Uterus (tissue), 2 donors: ENCODE data around the gene LIN54.
"Not testable (repeated sequence)": the region's sequence is repeated elsewhere in the genome, so short reads cannot be mapped to it uniquely, and the experiment has no call there.

Experiments
- CTCF ChIP-seq, 4 experiments: fragments of 200-600 bp in 2 of 4; fragments of 450-650 bp in 2 of 4; sonication (generic) in 2 of 4; IDR thresholded peaks; one replicate each; pipeline ENCODE4 v1.5.1; 2016 to 2019; ENCODE audit warnings: antibody characterized with exemption in 4 of 4, mild to moderate bottlenecking in 2 of 4, moderate library complexity in 1 of 4
- POLR2A ChIP-seq, 2 donors: fragments of 450-650 bp; IDR thresholded peaks; one replicate each; pipeline ENCODE4 v1.6.1; 2016; ENCODE audit warnings: antibody characterized with exemption in 2 of 2, mild to moderate bottlenecking in 1 of 2, moderate library complexity in 1 of 2

- TF ChIP-seq CTCF, POLR2A (IDR thresholded peaks at IDR 0.05): not testable (repeated sequence)
These were observed 32.5 kb upstream of the LIN54 start for GRCh38 chr4:83043157-83043556.
